ENCODE results near the gene CCDC12.

- TF ChIP-seq POLR2A (IDR thresholded peaks at IDR 0.05) (no peak), CTCF (IDR thresholded peaks at IDR 0.05) (no peak)
These were observed 39.8 kb upstream of the CCDC12 start for GRCh38 chr3:47016086-47016933.

Data from adrenal gland (tissue), 5 donors.